ENCODE results near the gene CLCN7. TPM values are rescaled to one million over a fixed set of nuclear protein-coding genes. Genes with fewer than 3 reads are reported as not detected.

CLCN7 gene
- total and polyA plus RNA-seq, 9 of the 15 experiments (the other 6 are each of a cell fraction or from before 2014, with no cell fraction given), result 0.06 to 126 (median 18.7) TPM

- TF ChIP-seq CBFB (CRISPR knock-in tag; IDR thresholded peaks at IDR 0.05), result no peak
- peak; percentile 50 for TF ChIP-seq CHD1 (IDR thresholded peaks at IDR 0.05; ENCODE audit: low read length)
- no peak for TF ChIP-seq DDX20 (tag; IDR thresholded peaks at IDR 0.05; ENCODE audit: low read depth)
- TF ChIP-seq SMAD1 (IDR thresholded peaks at IDR 0.05; ENCODE audit: low read depth, low read length, partially characterized antibody), result no peak
- no peak for TF ChIP-seq YBX1 (IDR thresholded peaks at IDR 0.05)
- TF ChIP-seq HDAC1 (IDR thresholded peaks at IDR 0.05), result peak in 1 of 2 experiments; percentile 41; a peak in 1 of 4 replicates
- no peak for TF ChIP-seq LARP7 (IDR thresholded peaks at IDR 0.05)
- no peak for TF ChIP-seq TARDBP (IDR thresholded peaks at IDR 0.05)
- TF ChIP-seq DPF2 (IDR thresholded peaks at IDR 0.05), result 0 out of 2 replicates have a peak, but pooled peaks have one; percentile 32
- no peak for TF ChIP-seq ZNF512 (tag; IDR thresholded peaks at IDR 0.05)
- no peak for TF ChIP-seq CAMTA2 (CRISPR knock-in tag; conservative IDR thresholded peaks at IDR 0.05)
- TF ChIP-seq, protein P1, sequence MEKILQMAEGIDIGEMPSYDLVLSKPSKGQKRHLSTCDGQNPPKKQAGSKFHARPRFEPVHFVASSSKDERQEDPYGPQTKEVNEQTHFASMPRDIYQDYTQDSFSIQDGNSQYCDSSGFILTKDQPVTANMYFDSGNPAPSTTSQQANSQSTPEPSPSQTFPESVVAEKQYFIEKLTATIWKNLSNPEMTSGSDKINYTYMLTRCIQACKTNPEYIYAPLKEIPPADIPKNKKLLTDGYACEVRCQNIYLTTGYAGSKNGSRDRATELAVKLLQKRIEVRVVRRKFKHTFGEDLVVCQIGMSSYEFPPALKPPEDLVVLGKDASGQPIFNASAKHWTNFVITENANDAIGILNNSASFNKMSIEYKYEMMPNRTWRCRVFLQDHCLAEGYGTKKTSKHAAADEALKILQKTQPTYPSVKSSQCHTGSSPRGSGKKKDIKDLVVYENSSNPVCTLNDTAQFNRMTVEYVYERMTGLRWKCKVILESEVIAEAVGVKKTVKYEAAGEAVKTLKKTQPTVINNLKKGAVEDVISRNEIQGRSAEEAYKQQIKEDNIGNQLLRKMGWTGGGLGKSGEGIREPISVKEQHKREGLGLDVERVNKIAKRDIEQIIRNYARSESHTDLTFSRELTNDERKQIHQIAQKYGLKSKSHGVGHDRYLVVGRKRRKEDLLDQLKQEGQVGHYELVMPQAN (IDR thresholded peaks at IDR 0.05; ENCODE audit: borderline replicate concordance), result no peak
- TF ChIP-seq GTF2F1 (IDR thresholded peaks at IDR 0.05; ENCODE audit: low read depth, low read length), result no peak
- TF ChIP-seq SREBF2 (CRISPR knock-in tag; IDR thresholded peaks at IDR 0.05), result no peak
- no peak for TF ChIP-seq TFAM (CRISPR knock-in tag; conservative IDR thresholded peaks at IDR 0.05)
- TF ChIP-seq BRD9 (IDR thresholded peaks at IDR 0.05; ENCODE audit: low read depth, partially characterized antibody), result no peak
- TF ChIP-seq NEUROD1 (IDR thresholded peaks at IDR 0.05; ENCODE audit: borderline replicate concordance, low read depth, low read length, partially characterized antibody), result no peak
- TF ChIP-seq SUPT5H (IDR thresholded peaks at IDR 0.05), result no peak
- TF ChIP-seq CCNT2 (IDR thresholded peaks at IDR 0.05; ENCODE audit: borderline replicate concordance, extremely low read depth, insufficient read length, low read depth, low read length), result no peak
- no peak for TF ChIP-seq THRAP3 (IDR thresholded peaks at IDR 0.05; ENCODE audit: borderline replicate concordance)
- peak; percentile 45; the same call in 1 of the 2 replicates for TF ChIP-seq NFE2 (IDR thresholded peaks at IDR 0.05; ENCODE audit: low read depth)
- TF ChIP-seq C11orf30 (IDR thresholded peaks at IDR 0.05; ENCODE audit: low read depth), result 0 out of 2 replicates have a peak, but pooled peaks have one; percentile 11
- no peak for TF ChIP-seq ZNF124 (CRISPR knock-in tag; IDR thresholded peaks at IDR 0.05)
- TF ChIP-seq E2F3 (CRISPR knock-in tag; IDR thresholded peaks at IDR 0.05), result no peak
- no peak for TF ChIP-seq RBM34 (IDR thresholded peaks at IDR 0.05; ENCODE audit: borderline replicate concordance, insufficient read depth, low read length)
- TF ChIP-seq, protein P2, sequence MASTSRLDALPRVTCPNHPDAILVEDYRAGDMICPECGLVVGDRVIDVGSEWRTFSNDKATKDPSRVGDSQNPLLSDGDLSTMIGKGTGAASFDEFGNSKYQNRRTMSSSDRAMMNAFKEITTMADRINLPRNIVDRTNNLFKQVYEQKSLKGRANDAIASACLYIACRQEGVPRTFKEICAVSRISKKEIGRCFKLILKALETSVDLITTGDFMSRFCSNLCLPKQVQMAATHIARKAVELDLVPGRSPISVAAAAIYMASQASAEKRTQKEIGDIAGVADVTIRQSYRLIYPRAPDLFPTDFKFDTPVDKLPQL (IDR thresholded peaks at IDR 0.05; ENCODE audit: extremely low read depth, insufficient read length), result no peak
Measured at GRCh38 chr16:1474082-1474795, 589 bp downstream of the CLCN7 start (continued).

All from K562 (cell line).